Pancreas (tissue), 10 donors: ENCODE data around the gene MALL. TPM values are rescaled to one million over a fixed set of nuclear protein-coding genes. Genes with fewer than 3 reads are reported as not detected.

ENCODE experiments used
- ATAC-seq, 4 donors: fragments of 200-7000 bp; cut with Tn5 transposase; one replicate each; pipeline versions ENCODE4 v1.8.0 to v1.9.1; 2020; ENCODE audit warnings: mild to moderate bottlenecking in 4 of 4, moderate library complexity in 4 of 4
- DNase-seq, 6 donors: peaks; one replicate each; pipeline ENCODE4 v3.0.0-alpha.2; 2020
- FAIRE-seq: peaks from 2 replicates; lab custom pipeline; 2012; peaks lifted over from hg19 to GRCh38; lab: Jason Lieb, UNC
- H3K27ac ChIP-seq, 4 donors: fragments of 200-600 bp; sonication (generic); 1 replicate in 3 of 4; 2 replicates in 1 of 4; pipeline versions ENCODE4 v1.5.0 to v1.8.0; 2020
- H3K27me3 ChIP-seq, 4 donors: fragments of 200-600 bp; one replicate each; pipeline ENCODE4 v1.8.0; 2021
- H3K36me3 ChIP-seq, 3 donors: fragments of 200-600 bp; sonication (generic) in 1 of 3; one replicate each; pipeline versions ENCODE4 v1.5.0 to v1.8.0; 2020 to 2021
- H3K4me1 ChIP-seq, 3 donors: fragments of 200-600 bp; one replicate each; pipeline ENCODE4 v1.8.0; 2021
- H3K4me3 ChIP-seq, 4 donors: fragments of 200-600 bp; sonication (generic) in 2 of 4; one replicate each; pipeline versions ENCODE4 v1.5.0 to v1.8.0; 2020 to 2021
- H3K9me3 ChIP-seq, 4 donors: fragments of 200-600 bp; one replicate each; pipeline ENCODE4 v1.8.0; 2021
- WGBS, 2 donors: extraction: QIAGEN DNeasy Blood & Tissue Kit; methylation state at CpG; one replicate each; pipeline ENCODE4 v1.1.7; 2013; 5-methylcytosine and 5-hydroxymethylcytosine counted together
- intact Hi-C, 3 donors: fragments of 100-400 bp; cut with DNase I; formaldehyde crosslinking; loops; one replicate each; pipeline versions ENCODE4 v1.11.1 to v1.14.2; 2022
- polyA plus RNA-seq, 2 donors: library from polyadenylated mRNA; stranded (reverse); fragments of 200-250 nt; gene quantifications; one replicate each; pipeline ENCODE4 v1.2.3, GENCODE V29; 2013
- total RNA-seq, 6 donors: library from RNA; stranded (reverse); fragmentation: NEBNext Ultra II Directional in 4 of 6; extraction: Animal tissue kit (Norgen Biotek cat#: 25700) in 4 of 6; gene quantifications; one replicate each; pipeline versions ENCODE4 v1.2.1 to v1.2.4, GENCODE V29; 2021 to 2023
- TF ChIP-seq, protein P1 (sequence below), 4 donors: fragments of 200-600 bp; sonication (generic) in 3 of 4; IDR thresholded peaks; one replicate each; pipeline versions ENCODE4 v1.5.0 to v1.8.0; 2021; ENCODE audit warnings: antibody characterized with exemption in 4 of 4
- donor health status: healthy with polysubstance abuse.
- donor health status: DM: no; HTN: no; CAD: no; lungs with moderate emphysema.
- donor health status: DM: no; HTN: no; CAD: no.
- donor health status: control.
- donor health status: control.
- donor health status: Bipolar disorder and iron deficiency.
- donor health status: DM: yes; HTN: yes; CAD: no.
- donor health status: DM: no; HTN: no; CAD: no.
- donor health status: DM: no; HTN: no; CAD: no.
- donor health status: DM: yes; HTN: yes; CAD: no.

Gene MALL
- total and polyA plus RNA-seq, 8 donors, result 2.4 to 12.9 (median 4.1) TPM

DNA sequence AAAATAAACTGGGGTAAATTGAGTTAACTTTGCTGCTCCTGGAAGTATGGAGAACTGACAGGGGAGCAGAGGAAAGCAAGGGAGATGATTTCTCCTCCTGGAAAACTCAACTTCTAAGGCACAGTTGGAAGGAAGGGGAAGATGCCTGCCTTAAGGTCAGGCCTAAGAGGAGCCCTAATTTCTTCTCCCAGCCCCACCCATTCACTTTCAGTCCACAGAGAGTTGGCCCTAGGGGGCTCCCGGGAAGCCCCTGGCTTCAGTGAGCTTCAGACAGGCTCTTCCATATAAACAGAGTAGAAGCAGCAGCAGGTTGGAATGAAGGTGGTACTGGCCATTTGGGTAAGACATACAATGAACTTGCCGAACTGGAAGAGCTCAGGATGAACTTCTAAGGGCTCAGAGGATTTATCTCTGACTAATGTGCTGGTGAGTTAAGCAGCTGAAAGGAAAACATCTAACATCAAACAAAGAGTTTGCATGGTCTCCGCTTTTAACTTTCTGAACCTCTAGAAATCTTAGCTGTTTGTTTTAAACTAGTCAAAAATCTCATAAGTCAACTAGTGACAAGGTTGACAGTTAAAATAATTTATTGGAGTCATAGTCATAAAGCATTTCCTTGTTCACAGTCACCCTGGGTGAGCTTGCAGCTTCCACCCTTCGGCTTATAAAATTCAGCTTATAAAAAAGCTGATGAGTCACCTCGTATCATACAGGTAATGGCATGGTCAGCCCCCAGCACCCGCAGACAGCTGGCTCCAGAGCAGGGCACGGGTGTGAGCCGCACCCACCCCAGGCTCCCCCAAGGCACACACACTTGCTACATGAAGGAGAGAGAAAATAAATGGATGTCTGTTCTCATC lies 9.8 kb downstream of the MALL start:
- 25 to 26% methylated on average over 8 of the region's 8 CpGs for WGBS, 2 donors
- ATAC-seq (peak; percentile 44 to 60 (median 56)), FAIRE-seq (no peak), DNase-seq (no peak)
- Histone ChIP-seq H3K4me3 (no peak overlapping the region), H3K36me3 (no peaks in the 10 kb centered on the region), H3K27ac (peak overlapping the region in 3 of 4 donors; percentile 26 to 75 (median 74)), H3K9me3 (no peaks in the 10 kb centered on the region), H3K27me3 (no peaks in the 10 kb centered on the region), H3K4me1 (peaks cover 0 to 8% (median 0%) of the 10 kb centered on the region in 3 donors)
- TF ChIP-seq, protein P1, sequence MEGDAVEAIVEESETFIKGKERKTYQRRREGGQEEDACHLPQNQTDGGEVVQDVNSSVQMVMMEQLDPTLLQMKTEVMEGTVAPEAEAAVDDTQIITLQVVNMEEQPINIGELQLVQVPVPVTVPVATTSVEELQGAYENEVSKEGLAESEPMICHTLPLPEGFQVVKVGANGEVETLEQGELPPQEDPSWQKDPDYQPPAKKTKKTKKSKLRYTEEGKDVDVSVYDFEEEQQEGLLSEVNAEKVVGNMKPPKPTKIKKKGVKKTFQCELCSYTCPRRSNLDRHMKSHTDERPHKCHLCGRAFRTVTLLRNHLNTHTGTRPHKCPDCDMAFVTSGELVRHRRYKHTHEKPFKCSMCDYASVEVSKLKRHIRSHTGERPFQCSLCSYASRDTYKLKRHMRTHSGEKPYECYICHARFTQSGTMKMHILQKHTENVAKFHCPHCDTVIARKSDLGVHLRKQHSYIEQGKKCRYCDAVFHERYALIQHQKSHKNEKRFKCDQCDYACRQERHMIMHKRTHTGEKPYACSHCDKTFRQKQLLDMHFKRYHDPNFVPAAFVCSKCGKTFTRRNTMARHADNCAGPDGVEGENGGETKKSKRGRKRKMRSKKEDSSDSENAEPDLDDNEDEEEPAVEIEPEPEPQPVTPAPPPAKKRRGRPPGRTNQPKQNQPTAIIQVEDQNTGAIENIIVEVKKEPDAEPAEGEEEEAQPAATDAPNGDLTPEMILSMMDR (IDR thresholded peaks at IDR 0.05), result no peak
- intact Hi-C loops, result no loop called here

DNA sequence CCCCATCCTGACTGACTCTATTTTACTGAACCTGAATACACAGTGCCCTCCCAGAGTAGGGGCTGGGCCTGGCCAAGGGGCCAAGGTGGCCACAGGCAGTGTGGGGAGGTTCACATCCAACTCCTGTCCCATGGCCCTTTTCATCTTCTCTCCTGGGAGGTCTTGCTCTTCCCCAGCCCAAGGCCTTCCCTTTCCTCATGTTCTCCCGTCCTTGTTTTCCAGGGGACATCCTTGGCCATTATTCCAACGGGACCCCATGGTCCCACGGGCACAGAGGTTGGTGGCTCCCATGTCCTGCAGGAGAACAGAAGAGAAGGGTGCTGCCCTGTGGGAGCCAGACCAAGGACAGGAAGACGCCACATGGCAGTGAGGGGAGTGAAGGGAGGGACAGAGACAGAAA lies 10.4 kb downstream of the MALL start:
- H3K27me3 ChIP-seq, result no peaks in the 10 kb centered on the region
- H3K36me3 ChIP-seq, result no peaks in the 10 kb centered on the region
- TF ChIP-seq, protein P1 (IDR thresholded peaks at IDR 0.05), result no peak
- H3K9me3 ChIP-seq, result no peaks in the 10 kb centered on the region
- H3K4me3 ChIP-seq, result no peak overlapping the region
- FAIRE-seq, result no peak
- peaks cover 0 to 9% (median 0%) of the 10 kb centered on the region in 3 donors for H3K4me1 ChIP-seq
- DNase-seq, result no peak
- H3K27ac ChIP-seq, result peak overlapping the region in 2 of 4 donors; percentile 74 to 75
- intact Hi-C loops, result no loop called here
- no peak for ATAC-seq
- 61 to 77% methylated on average over 4 of the region's 4 CpGs for WGBS, 2 donors

DNA sequence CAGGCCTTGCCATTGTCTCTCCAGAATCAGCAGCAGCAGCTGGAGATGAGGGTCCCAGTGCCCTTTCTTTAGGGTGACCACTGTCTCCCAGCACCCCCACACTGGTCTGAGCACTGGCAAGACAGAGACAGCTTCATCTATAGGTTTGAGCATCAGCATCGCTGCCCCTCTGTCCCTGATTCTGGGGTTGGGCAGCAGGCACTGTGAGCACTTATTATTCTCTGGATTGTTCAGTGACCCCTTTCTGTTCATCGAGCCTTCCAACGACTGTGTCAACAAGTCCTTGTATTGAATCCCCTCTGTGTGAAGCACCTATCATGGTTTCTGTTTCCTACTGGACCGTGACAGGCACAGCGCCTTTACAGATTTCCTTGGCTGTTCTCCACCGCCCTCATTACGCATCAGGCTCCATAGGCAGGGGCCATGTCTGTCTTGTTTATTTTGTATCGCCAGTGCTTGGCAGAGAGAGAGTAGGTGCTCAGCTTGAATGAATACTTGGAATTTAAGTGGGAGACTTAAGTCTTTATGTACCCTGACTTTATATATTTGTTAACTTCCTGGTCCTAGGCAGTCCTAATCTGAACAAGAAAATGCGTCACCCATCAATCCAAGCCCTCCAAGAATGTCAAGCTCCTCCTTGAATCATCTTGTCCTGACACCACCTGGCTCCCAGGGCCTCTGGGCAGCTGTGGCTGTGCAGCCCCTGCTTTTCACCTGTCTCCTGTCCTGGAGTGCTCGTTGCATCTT lies 11.4 kb downstream of the MALL start:
- TF ChIP-seq, protein P1 (IDR thresholded peaks at IDR 0.05), result no peak
- DNase-seq (no peak), ATAC-seq (no peak), FAIRE-seq (no peak)
- no peaks in the 10 kb centered on the region for H3K27me3 ChIP-seq
- H3K4me1 ChIP-seq, result peaks cover 0 to 9% (median 0%) of the 10 kb centered on the region in 3 donors
- no peak overlapping the region for H3K4me3 ChIP-seq
- H3K36me3 ChIP-seq, result no peaks in the 10 kb centered on the region
- no peaks in the 10 kb centered on the region for H3K9me3 ChIP-seq
- intact Hi-C loops, result no loop called here
- H3K27ac ChIP-seq, result peak overlapping the region in 1 of 4 donors; percentile 75
- WGBS, 2 donors, result 74 to 80% methylated on average over 10 of the region's 10 CpGs

DNA sequence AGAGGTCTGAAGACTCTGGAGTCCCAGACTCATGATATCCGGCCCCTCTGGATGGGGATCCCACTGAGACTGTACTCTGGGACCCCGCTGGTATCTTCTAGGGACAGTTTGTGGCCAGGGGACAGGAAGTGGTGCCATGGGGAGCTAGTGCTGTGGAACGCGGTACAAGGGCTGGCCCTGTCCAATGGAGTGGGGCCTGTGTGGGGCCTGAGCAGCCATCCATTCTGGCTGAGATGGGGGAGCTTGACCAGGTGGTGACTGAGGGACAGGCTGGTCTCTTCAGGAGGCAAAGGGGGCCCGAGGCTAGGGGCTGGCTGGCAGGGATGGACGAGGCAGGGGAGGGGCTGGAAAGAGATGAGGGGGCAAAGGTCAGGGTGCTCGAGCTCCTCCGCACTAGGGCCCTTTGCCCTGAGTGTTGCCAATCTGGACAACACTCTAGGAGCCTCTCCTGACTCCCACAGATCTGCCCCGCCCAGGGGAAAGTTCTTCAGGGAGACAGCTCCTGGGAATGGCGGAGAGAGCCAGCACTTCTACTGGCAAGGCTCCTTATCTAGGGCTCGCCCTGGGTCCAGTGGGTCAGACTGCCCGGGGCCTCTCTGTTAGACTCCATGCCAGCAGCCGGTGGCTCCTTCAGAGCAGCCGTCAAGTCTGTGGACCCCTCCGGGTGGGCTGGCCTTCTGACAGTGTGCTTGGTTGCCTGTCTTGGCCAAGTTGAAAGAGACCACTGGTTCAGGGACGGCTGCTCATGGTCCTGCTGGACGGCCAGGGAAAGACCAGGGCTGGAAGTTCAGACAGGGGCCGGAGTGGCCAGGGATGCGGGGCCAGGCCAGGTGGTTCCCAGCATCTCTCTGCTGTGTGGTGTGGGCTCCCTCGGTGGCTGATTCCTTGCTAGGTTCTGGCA lies 12.3 kb downstream of the MALL start:
- DNase-seq, result no peak
- Histone ChIP-seq H3K9me3 (no peaks in the 10 kb centered on the region), H3K27me3 (no peaks in the 10 kb centered on the region), H3K36me3 (no peaks in the 10 kb centered on the region), H3K4me3 (no peak overlapping the region), H3K4me1 (peaks cover 0 to 9% (median 0%) of the 10 kb centered on the region in 3 donors), H3K27ac (peak overlapping the region in 2 of 4 donors; percentile 79 to 88)
- WGBS, 2 donors, result 71 to 77% methylated on average over 16 to 20 of the region's 20 CpGs
- FAIRE-seq, result no peak
- ATAC-seq, result no peak
- intact Hi-C loops, result no loop called here
- TF ChIP-seq, protein P1 (IDR thresholded peaks at IDR 0.05), result no peak
